Esophagus squamous epithelium (tissue), 4 donors: ENCODE measurements around the gene HTR3C.

Experiments
- CTCF ChIP-seq, 6 experiments: fragments of 450-650 bp in 4 of 6; fragments of 200-600 bp in 2 of 6; sonication (generic) in 2 of 6; IDR thresholded peaks; one replicate each; pipeline ENCODE4 v1.5.1; 2016 to 2019; ENCODE audit warnings: antibody characterized with exemption in 6 of 6, mild to moderate bottlenecking in 4 of 6, moderate library complexity in 4 of 6
- POLR2A ChIP-seq, 4 donors: fragments of 450-650 bp; IDR thresholded peaks; one replicate each; pipeline ENCODE4 v1.6.1; 2017; ENCODE audit warnings: antibody characterized with exemption in 4 of 4, mild to moderate bottlenecking in 4 of 4, moderate library complexity in 3 of 4

- TF ChIP-seq CTCF (IDR thresholded peaks at IDR 0.05) (no peak), POLR2A (IDR thresholded peaks at IDR 0.05) (no peak)
These were observed 6.6 kb downstream of the HTR3C start for GRCh38 chr3:184059424-184059823.
